Measurements from ENCODE around the gene ABHD8.
"Not testable (repeated sequence)": the region's sequence is repeated elsewhere in the genome, so short reads cannot be mapped to it uniquely, and the experiment has no call there.

The ABHD8 gene

DNA sequence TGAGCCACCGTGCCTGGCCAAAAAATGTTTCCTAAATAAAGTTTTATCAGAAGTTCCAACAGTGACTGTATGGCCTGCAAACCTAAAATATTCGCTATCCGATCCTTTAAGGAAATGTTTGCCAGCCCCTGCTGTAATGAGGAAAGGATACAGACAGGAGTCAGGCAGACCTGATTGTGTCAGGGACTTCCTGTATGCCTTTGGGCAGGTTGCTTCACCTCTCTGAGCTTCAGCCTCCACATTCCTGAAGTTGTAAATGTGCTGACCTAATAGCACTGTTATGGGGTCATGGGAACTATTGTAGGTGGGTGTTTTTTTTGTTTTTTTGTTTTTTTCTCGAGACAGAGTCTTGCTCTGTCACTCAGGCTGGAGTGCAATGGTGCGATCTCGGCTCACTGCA is 6.2 kb downstream of the ABHD8 start:
- DNase-seq (ENCODE audit: low read depth) = no peak

GRCh38 chr19:17296273-17296672 is 7.0 kb downstream of the ABHD8 start:
- no peak for DNase-seq (ENCODE audit: low read depth)

DNA sequence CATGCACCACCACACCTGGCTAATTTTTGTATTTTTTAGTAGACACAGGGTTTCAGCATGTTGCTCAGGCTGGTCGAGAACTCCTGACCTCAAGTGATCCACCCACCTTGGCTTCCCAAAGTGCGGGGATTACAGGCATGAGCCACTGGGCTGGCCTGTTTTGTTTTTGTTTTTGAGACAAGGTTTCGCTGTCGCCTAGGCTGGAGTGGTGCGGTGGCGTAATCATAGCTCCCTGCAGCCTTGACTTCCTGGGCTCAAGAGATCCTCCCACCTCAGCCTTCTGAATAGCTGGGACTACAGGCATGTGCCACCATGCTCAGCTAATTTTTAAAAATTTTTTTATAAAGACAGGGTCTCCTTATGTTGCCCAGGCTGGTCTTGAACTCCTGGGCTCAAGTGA is 7.7 kb downstream of the ABHD8 start:
- DNase-seq (ENCODE audit: low read depth) = not testable (repeated sequence)

- peak; percentile 55 for DNase-seq (ENCODE audit: low read depth)
Measured at GRCh38 chr19:17294051-17294891, 9.0 kb downstream of the ABHD8 start.

DNA sequence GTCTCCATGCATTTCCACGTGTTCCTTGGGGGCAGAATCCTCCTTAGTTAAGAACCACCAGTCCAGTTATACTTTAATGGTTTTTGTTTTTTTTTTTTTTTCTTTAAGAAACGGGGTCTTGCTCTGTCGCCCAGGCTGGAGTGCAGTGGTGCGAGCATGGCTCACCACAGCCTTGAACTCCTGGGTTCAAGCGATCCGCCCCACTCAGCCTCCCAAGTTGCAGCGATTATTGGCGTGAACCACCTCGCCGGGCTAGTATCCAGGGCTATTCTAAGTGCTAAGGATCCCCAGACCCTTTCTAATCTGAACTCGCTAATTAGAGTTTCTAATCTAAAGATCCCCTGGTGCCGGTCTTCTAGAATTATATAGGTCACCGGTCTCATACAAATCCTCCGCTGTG is 9.6 kb downstream of the ABHD8 start:
- no peak for DNase-seq (ENCODE audit: low read depth)

GRCh38 chr19:17292301-17293074 is 10.7 kb downstream of the ABHD8 start:
- peak; percentile 67 for DNase-seq (ENCODE audit: low read depth)

- DNase-seq (ENCODE audit: low read depth) = peak; percentile 43
Measured at GRCh38 chr19:17289489-17289888, 13.7 kb downstream of the ABHD8 start.

DNA sequence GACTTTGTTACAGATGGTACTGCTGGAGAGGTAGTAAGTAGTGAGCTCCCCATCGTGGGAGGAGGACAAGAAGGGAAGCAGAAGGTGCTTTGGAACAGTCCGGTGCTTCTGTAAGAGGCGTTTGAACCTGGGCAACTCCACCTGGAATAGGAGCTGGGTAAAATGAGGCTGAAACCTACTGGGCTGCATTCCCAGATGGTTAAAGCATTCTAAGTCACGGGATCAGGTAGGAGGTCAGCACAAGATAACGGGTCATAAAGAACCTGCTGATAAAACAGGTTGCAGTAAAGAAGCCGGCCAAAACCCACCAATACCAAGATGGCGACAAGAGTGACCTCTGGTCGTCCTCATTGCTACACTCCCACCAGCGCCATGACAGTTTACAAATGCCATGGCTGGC is 16.5 kb downstream of the ABHD8 start:
- DNase-seq (ENCODE audit: low read depth) = no peak

GRCh38 chr19:17286263-17286662 is 17.0 kb downstream of the ABHD8 start:
- DNase-seq (ENCODE audit: low read depth) = no peak

- no peak for DNase-seq (ENCODE audit: low read depth)
Measured at GRCh38 chr19:17285415-17286135, 17.6 kb downstream of the ABHD8 start.

DNA sequence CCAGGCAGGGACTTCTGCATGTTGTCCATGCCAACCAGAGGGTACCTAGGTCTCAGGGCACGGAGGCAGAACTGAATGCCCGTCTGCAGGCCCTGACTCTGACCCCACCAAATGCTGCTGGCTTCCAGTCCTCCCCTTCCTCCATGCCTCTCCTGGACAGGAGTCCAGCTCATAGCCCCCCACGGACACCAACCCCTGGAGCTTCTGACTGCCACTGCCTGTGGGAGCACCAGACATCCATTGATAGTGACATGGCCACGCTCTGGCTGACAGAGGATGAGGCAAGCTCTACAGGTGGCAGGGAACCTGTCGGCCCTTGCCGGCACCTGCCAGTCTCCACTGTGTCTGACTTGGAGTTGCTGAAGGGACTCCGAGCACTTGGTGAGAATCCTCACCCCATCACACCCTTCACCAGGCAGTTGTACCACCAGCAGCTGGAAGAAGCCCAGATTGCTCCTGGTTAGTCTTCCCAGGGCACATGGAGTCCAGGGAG is 19.7 kb downstream of the ABHD8 start:
- DNase-seq (ENCODE audit: low read depth) = no peak

DNA sequence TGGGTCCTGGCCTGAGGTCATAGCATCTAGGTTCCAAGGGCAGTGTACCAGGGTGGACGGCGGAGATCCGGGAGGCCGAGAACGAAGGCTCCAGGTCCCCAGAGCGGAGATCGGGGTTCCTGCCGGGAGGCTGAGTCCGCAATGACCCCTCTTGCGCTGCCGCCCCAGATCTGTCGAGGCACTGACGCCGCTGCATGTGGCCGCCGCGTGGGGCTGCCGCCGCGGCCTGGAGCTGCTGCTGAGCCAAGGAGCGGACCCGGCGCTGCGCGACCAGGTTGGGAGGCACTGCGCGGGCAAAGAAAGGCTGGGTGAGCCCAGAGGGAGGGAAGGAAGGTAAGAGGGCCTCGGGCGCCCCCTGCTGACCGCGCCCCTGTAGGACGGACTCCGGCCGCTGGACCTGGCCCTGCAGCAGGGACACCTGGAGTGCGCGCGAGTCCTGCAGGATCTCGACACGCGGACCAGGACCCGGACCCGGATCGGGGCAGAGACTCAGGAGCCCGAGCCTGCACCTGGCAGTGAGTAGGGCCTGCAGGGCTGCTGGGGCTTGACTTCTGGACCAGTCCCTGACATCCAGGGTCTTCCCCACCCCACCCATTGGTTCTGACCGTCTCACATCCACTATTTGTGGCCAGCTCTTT is 20.6 kb downstream of the ABHD8 start:
- DNase-seq (ENCODE audit: low read depth) = peak; percentile 59

DNA sequence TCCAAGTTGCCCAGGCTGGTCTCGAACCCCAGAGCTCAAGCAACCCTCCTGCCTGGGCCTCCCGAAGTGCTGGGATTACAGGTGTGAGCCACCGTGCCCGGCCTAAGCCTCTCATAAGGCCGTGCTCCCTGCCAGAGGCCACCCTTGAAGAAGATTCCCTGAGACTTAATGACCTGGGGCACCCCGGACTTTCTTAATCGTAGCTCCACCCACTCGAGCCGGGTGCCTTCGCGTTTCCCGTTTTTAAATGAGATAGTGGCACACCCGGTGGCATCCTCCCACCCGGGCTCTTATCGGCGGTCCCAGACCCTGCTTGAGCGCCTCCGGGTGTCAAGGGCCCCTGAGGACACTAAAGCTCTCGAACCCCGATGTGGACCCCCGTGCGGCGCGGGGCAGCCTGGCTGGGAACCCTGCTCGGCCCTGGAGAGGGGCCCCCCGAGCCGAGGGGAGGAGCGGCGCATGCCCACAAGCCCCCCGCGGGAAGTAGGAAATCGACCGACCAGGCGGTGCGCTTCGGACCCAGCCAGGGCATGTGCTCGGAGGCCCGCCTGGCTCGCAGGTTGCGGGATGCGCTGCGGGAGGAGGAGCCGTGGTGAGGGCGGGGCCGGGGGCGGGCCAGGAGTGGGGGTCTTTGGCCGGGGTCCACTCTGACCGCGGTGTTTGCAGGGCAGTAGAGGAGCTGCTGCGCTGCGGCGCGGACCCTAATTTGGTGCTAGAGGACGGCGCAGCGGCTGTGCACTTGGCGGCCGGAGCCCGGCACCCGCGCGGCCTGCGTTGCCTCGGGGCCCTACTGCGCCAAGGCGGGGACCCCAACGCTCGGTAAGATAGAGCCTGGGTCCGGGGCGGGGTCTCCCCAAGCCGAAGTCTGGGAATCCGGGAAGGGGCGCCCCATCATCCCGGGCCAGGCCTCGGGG is 21.6 kb downstream of the ABHD8 start, which contains the start of gene ANKLE1:
Gene ANKLE1, plus strand, starts transcription at position 511 of the 914 bp plus-strand sequence. Its CDS starts 20 bp downstream, at position 531.
- DNase-seq (ENCODE audit: low read depth) = peak; percentile 31

DNA sequence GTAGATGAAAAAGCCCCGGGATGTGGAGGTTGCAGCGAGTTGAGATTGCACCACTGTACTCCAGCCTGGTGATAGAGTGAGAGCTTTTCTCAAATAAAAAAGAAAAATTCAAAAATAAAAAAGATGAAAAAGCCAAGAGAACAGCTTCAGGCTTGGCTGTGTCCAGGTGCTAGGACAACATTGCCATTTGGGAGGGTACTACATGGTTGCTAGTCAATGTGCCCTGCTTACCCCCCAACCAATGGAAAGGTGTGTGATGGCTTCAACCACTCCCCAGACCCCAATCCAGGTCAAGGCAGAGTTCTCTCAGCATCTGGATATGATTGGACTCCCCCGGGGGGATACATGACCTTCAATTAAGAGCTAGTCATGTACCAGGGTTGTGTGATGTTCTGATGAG is 23.8 kb downstream of the ABHD8 start:
- no peak for DNase-seq (ENCODE audit: low read depth)

DNA sequence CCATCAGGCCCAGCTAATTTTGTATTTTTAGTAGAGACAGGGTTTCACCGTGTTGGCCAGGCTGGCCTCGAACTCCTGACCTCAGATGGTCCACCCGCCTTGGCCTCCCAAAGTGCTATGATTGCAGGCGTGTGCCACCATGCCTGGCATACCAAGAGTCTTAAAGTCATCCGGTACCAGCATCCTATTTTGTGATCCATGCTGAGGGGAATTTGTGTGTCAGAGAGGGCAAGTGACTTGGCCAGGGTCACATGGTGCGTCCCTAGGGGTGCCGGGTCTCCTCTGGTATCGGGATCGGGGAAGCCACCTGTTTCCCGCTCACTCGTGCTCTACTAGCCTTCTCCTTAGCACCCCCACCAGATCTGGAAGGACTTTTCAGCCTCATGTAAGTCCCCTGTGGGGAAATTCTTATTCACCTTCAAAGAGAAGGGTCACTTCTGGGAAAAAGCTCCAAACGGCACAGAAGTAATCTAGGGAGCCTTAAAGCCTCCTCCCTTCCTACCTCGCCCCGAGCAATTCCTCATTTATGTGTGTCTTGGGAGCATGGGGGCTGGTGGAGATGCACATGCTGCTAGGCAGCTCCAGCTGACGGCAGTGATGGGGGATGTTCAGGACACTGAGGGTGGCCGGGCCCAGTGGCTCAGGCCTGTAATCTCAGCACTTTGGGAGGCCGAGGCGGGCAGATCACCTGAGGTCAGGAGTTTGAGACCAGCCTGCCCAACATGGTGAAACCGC is 27.6 kb downstream of the ABHD8 start:
- no peak for DNase-seq (ENCODE audit: low read depth)

- not testable (repeated sequence) for DNase-seq (ENCODE audit: low read depth)
Measured at GRCh38 chr19:17274892-17275291, 28.3 kb downstream of the ABHD8 start.

- no peak for DNase-seq (ENCODE audit: low read depth)
Measured at GRCh38 chr19:17268754-17269153, 34.5 kb downstream of the ABHD8 start.

DNA sequence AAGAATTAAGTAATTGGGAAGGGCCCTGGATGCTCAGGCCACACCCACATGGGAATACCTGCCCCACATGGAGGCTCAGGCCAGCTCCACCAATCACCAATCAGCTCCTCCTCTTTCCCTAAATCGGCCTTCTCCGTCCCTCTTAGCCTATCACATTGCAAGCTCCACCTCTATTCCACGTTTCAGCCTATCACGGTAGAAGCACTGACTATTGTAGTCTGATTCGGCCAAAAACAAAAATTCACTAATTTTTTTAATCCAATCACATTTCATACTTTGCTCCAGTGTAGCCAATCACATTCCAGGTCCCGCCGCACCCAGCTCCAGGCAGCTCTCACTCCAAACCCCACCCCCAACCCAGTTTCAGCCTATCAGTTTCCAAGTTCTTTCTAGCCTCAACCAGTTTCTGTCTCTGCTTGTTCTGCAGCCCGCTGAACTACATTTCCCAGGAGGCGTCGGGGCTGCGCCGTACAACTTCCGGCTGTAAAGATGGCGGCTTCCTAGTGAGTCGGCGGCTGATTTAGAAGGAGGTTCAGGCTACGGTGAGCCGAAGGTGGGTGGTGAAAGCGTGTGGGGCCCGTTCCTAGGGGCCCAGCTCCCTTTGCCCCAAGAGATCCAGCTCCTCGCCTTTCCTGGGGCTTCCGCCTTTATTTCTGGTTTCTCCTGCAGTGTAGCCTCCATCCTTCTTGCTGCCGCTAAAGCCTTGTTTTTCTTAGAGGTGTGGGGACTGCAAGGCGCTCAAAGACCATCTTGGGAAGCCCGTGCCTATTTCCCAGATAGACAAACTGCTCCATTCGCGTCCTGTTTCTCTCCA is 36.0 kb downstream of the ABHD8 start, which contains the start of gene BABAM1:
Gene BABAM1, plus strand, starts transcription at position 469 of the 814 bp plus-strand sequence. CDS start 1,364 bp downstream, outside the sequence.
- peak; percentile 85 for DNase-seq (ENCODE audit: low read depth)

DNA sequence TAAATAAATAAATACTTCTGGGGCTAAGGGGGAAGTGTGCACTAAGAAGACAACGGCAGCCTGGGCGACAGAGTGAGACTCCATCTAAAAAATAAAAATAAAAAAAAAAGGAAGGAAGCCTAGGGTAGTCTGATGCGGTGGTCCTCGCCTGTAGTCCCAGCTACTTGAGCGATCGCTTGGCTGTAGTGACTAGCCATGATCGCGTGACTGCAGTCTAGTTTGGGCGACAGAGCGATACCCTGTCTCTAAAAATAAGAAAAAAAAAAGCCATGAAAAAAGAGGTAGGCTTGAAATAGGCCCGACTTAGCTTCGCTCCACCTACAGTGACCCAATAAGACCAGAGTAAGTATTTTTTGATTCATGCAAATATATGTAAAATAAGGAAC is 36.6 kb downstream of the ABHD8 start:
- no peak for DNase-seq (ENCODE audit: low read depth)

All from stimulated activated CD8-positive, alpha-beta memory T cell treated with anti-CD3 and anti-CD28 coated beads, Interleukin-7, amount 100 ng/mL, for 24 hours (primary cell).